ENCODE results near the gene CYSLTR2.
"Not testable (repeated sequence)": the region's sequence is repeated elsewhere in the genome, so short reads cannot be mapped to it uniquely, and the experiment has no call there.

GRCh38 chr13:48671421-48671820 is 17.7 kb downstream of the CYSLTR2 start:
- not testable (repeated sequence) for TF ChIP-seq CTCF (conservative IDR thresholded peaks at IDR 0.05; ENCODE audit: low read length); EZH2phosphoT487 (IDR thresholded peaks at IDR 0.05; ENCODE audit: borderline replicate concordance, low read depth, low read length)
